Activated B cell treated with CpG ODN at 0.5 μM for 24 hours (primary cell): ENCODE data around the gene EMD. TPM values are rescaled to one million over a fixed set of nuclear protein-coding genes. Genes with fewer than 3 reads are reported as not detected.

ENCODE experiments used
- ATAC-seq: fragments of 200-7000 bp; cut with Tn5 transposase; one replicate; pipeline ENCODE4 v1.10.0; 2021; ENCODE audit warnings: low read depth, mild to moderate bottlenecking, moderate library complexity
- CTCF ChIA-PET: fragments of 350-600 bp; sonication (Branson Sonifier 250); formaldehyde crosslinking; loops from one replicate; lab custom pipeline; 2021; ENCODE audit warnings: antibody characterized with exemption; lab: Charles Lee
- POLR2A ChIA-PET: fragments of 350-600 bp; sonication (Branson Sonifier 250); formaldehyde crosslinking; loops from one replicate; lab custom pipeline; 2021; ENCODE audit warnings: antibody characterized with exemption; lab: Charles Lee
- DNase-seq: peaks from one replicate; pipeline ENCODE4 v3.0.0; 2022
- H3K27ac Mint-ChIP-seq: one replicate; pipeline ENCODE4 v1.8.0; 2020; ENCODE audit warnings: mixed read lengths
- H3K27me3 Mint-ChIP-seq: one replicate; pipeline ENCODE4 v1.8.0; 2021; ENCODE audit warnings: mixed read lengths
- H3K36me3 Mint-ChIP-seq: one replicate; pipeline ENCODE4 v1.8.0; 2021; ENCODE audit warnings: low read depth, mixed read lengths
- H3K4me1 Mint-ChIP-seq: one replicate; pipeline ENCODE4 v1.8.0; 2021; ENCODE audit warnings: mixed read lengths
- H3K4me3 Mint-ChIP-seq: one replicate; pipeline ENCODE4 v1.8.0; 2020; ENCODE audit warnings: mild to moderate bottlenecking, mixed read lengths
- H3K9me3 Mint-ChIP-seq: one replicate; pipeline ENCODE4 v1.8.0; 2020; ENCODE audit warnings: mixed read lengths
- intact Hi-C: fragments of 100-400 bp; cut with micrococcal nuclease; formaldehyde crosslinking; loops from one replicate; pipeline ENCODE4 v1.15.1; 2024
- total RNA-seq: library from RNA; stranded (reverse); gene quantifications from 2 replicates; pipeline ENCODE4 v1.2.3, GENCODE V29; 2022
- TF ChIP-seq, protein P1 (sequence below): fragments of 200-600 bp; IDR thresholded peaks from one replicate; pipeline ENCODE4 v1.8.0; 2022; ENCODE audit warnings: antibody characterized with exemption, mild to moderate bottlenecking

Gene EMD
- total RNA-seq, 1 donor from 2014 or later: 70.2 TPM

DNA sequence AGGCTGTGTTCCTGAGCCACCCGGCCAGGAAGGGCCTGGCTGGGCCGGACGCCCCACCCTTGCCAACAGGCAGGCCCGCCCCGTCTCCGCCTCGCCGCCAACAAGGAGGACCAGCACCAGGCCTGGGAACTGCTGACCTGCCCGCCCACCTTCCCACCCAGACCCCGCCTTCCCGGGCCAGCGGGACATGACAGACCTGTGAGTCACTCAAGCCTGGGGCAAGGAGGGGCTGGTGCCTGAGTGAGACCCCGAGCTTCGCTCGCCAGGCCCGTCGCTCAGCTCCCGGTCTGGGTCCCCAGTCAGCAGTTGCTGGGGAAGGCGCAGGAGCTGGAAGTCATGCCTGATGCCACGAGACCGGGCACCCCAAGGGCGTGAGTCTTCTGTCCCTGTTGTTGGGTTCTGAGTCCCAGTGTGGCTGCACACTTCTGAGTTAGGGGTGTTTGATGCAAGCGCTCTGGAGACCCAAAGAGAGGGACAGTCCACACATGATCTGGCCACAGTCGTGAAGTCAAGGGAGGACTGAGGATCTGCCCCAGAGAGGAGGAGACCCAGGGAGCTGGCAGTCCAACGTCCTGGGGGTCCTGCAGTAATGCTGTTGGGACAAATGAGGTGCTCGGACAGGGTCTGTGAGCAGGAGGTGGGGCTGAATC is 30.3 kb downstream of the EMD start, which contains the start of gene DNASE1L1:
DNASE1L1 (minus strand) TSS at position 33 of the 650 bp plus-strand sequence. CDS start 3,686 bp downstream, outside the sequence.
- Mint-ChIP-seq H3K36me3 (peaks cover 5% of the 10 kb centered on the region), H3K4me3 (peak within 1 kb of the TSS; percentile 75), H3K9me3 (no peaks in the 10 kb centered on the region), H3K27ac (peak within 1 kb of the TSS; percentile 87), H3K4me1 (peaks cover 22% of the 10 kb centered on the region), H3K27me3 (no peaks in the 10 kb centered on the region)
- ATAC-seq: peak; percentile 45
- peak; percentile 38 for DNase-seq
- ChIA-PET CTCF (interaction anchor here (1.0 kb wide), 1 partner anchor 11 kb away, joined by 4 read pairs; the partner anchor contains the start of gene RPL10), POLR2A (interaction anchor here (0.5 to 7.3 kb wide), 7 partner anchors 10 to 342 kb away, joined by 3 to 125 read pairs (median 7); partner anchors contain the start of genes ATP6AP1, GAB3, RPL10 and SLC10A3)
- intact Hi-C loops: loop anchor here (1.0 kb wide), 1 partner anchor 8 kb away; no protein-coding TSS in a partner anchor
- TF ChIP-seq, protein P1, sequence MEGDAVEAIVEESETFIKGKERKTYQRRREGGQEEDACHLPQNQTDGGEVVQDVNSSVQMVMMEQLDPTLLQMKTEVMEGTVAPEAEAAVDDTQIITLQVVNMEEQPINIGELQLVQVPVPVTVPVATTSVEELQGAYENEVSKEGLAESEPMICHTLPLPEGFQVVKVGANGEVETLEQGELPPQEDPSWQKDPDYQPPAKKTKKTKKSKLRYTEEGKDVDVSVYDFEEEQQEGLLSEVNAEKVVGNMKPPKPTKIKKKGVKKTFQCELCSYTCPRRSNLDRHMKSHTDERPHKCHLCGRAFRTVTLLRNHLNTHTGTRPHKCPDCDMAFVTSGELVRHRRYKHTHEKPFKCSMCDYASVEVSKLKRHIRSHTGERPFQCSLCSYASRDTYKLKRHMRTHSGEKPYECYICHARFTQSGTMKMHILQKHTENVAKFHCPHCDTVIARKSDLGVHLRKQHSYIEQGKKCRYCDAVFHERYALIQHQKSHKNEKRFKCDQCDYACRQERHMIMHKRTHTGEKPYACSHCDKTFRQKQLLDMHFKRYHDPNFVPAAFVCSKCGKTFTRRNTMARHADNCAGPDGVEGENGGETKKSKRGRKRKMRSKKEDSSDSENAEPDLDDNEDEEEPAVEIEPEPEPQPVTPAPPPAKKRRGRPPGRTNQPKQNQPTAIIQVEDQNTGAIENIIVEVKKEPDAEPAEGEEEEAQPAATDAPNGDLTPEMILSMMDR: no peak

DNA sequence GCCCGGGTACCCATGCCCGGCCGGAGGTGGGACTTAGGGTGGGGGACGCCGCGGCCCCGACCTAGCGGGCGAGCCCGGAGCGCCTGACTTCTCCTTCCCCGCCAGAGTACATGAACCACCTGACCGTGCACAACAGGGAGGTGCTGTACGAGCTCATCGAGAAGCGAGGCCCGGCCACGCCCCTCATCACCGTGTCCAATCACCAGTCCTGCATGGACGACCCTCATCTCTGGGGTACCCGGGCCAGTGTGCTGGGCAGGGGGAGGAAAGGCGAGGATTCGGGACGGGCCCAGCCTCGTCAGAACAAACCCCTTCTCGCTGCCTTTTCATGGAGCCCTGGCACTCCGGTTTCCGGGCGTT is 32.9 kb downstream of the EMD start:
- DNase-seq: peak; percentile 33
- peaks cover 7% of the 10 kb centered on the region for H3K36me3 Mint-ChIP-seq
- H3K4me1 Mint-ChIP-seq: peaks cover 24% of the 10 kb centered on the region
- no peaks in the 10 kb centered on the region for H3K9me3 Mint-ChIP-seq
- peak; percentile 53 for ATAC-seq
- ChIA-PET POLR2A (interaction anchor here (0.7 to 7.3 kb wide), 14 partner anchors 14 to 135 kb away, joined by 3 to 125 read pairs (median 4); partner anchors contain the start of genes ATP6AP1, EMD, FAM50A and G6PD), CTCF (no interaction called here)
- H3K27ac Mint-ChIP-seq: peak overlapping the region; percentile 79
- peak overlapping the region; percentile 77 for H3K4me3 Mint-ChIP-seq
- TF ChIP-seq, protein P1: no peak
- H3K27me3 Mint-ChIP-seq: no peaks in the 10 kb centered on the region
- intact Hi-C loops: loop anchor here (1.0 kb wide), 2 partner anchors 16 to 43 kb away; partner anchors contain the start of gene ATP6AP1

DNA sequence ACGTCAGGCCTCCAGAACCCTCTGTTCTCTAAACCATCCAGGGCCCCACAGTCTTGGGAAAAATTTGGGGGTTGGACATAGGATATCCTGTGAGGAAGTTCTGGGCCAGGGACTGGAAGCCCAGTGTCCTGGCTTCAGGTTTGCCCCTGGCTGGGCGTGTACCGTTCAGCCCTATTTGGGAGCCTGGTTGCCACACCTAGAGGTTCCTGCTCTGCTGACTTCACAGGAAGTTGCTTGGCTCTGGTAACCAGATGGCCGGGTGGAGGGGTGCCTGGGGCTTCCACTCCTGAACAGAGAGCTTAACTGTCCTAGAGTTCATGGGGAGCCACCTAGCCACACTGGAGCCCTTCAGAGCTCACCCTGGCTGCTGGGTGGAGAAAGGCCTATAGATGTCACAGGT is 33.4 kb downstream of the EMD start:
- Mint-ChIP-seq H3K27ac (peak overlapping the region; percentile 79), H3K9me3 (no peaks in the 10 kb centered on the region), H3K36me3 (peaks cover 7% of the 10 kb centered on the region), H3K4me3 (peak overlapping the region; percentile 77), H3K27me3 (no peaks in the 10 kb centered on the region), H3K4me1 (peaks cover 24% of the 10 kb centered on the region)
- CTCF ChIA-PET: no interaction called here
- DNase-seq (no peak), ATAC-seq (peak; percentile 43)
- intact Hi-C loops: loop anchor here (1.0 kb wide), 1 partner anchor 16 kb away; the partner anchor contains the start of gene ATP6AP1
- POLR2A ChIA-PET: interaction anchor here (0.7 to 7.3 kb wide), 13 partner anchors 14 to 131 kb away, joined by 3 to 125 read pairs (median 4); partner anchors contain the start of genes ATP6AP1, EMD, FAM50A and LAGE3
- TF ChIP-seq, protein P1: no peak

DNA sequence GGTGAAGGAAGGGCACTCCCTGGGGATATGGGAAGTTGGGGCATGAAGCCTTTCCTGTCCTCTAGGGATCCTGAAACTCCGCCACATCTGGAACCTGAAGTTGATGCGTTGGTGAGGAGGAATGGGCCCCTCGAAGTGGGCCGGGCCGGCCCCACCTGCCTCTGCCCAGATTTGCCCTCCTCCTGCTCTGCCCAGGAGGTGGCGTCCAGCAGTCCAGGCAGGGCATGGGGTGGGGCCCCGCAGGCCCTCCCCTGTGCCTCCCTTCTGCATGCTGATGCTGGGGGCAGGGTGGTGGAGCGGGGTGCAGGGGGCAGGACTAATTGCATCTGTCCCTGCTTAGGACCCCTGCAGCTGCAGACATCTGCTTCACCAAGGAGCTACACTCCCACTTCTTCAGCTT is 34.0 kb downstream of the EMD start:
- peaks cover 24% of the 10 kb centered on the region for H3K4me1 Mint-ChIP-seq
- CTCF ChIA-PET: no interaction called here

More for the DNA sequence above, 34.0 kb downstream of the EMD start:
- POLR2A ChIA-PET: interaction anchor here (2.1 to 7.3 kb wide), 3 partner anchors 15 kb away, joined by 9 to 125 read pairs (median 18); partner anchors contain the start of genes ATP6AP1 and RPL10
- intact Hi-C loops: no loop called here
- Mint-ChIP-seq H3K36me3 (peaks cover 7% of the 10 kb centered on the region), H3K4me3 (peak overlapping the region; percentile 77), H3K27me3 (no peaks in the 10 kb centered on the region), H3K9me3 (no peaks in the 10 kb centered on the region), H3K27ac (peak overlapping the region; percentile 79)
- ATAC-seq (no peak), DNase-seq (no peak)
- TF ChIP-seq, protein P1: no peak
